H1 (cell line): ENCODE results near the gene CALM1. TPM values are rescaled to one million over a fixed set of nuclear protein-coding genes. Genes with fewer than 3 reads are reported as not detected.

ENCODE experiments used
- ASH2L ChIP-seq: fragments of 200-600, 300-600 bp; sonication (generic); IDR thresholded peaks from one replicate; pipeline ENCODE4 v1.7.1; 2017; ENCODE audit warnings: low read length
- USF2 ChIP-seq: IDR thresholded peaks from 2 replicates; pipeline ENCODE4 v1.6.1; 2011; ENCODE audit warnings: low read length, improper control_type of control experiment
- polyA plus RNA-seq, 7 experiments: library from polyadenylated mRNA; depleted of rRNA in 3 of 7; stranded (reverse) in 5 of 7; unstranded in 2 of 7; fragments of >200 nt in 5 of 7; fragments of 200-250 nt in 2 of 7; gene quantifications; 1 replicate in 5 of 7; 2 replicates in 1 of 7; 4 replicates in 1 of 7; pipeline versions ENCODE4 v1.2.1 to v1.2.3, GENCODE V29; 2011 to 2013; ENCODE audit warnings: missing spikeins in 2 of 7, mixed read lengths in 2 of 7
- total RNA-seq: library from RNA; stranded (reverse); fragmentation: NEBNext Ultra II Directional; extraction: Animal tissue kit (Norgen Biotek cat#: 25700); gene quantifications from 2 replicates; pipeline ENCODE4 v1.2.1, GENCODE V29; 2021

Gene CALM1
- total and polyA plus RNA-seq, 2 of the 8 experiments (the other 6 are each of a cell fraction or from before 2014, with no cell fraction given), result 285 to 422 TPM

GRCh38 chr14:90381011-90381786, 15.6 kb upstream of the CALM1 start (continued):
- TF ChIP-seq USF2, result no peak
- TF ChIP-seq ASH2L, result no peak
